ENCODE measurements around the gene TMEM233.

Gene TMEM233

GRCh38 chr12:119620490-119620889, 26.9 kb downstream of the TMEM233 start:
- TF ChIP-seq FOXM1 (IDR thresholded peaks at IDR 0.05; ENCODE audit: borderline replicate concordance, low read depth) (no peak), REST (IDR thresholded peaks at IDR 0.05; ENCODE audit: low read depth) (no peak), TAF1 (IDR thresholded peaks at IDR 0.05; ENCODE audit: low read depth) (no peak), EGR1 (IDR thresholded peaks at IDR 0.05) (no peak), USF1 (IDR thresholded peaks at IDR 0.05) (no peak), CREB1 (IDR thresholded peaks at IDR 0.05; ENCODE audit: low read depth) (no peak), TEAD4 (IDR thresholded peaks at IDR 0.05) (no peak), TCF12 (IDR thresholded peaks at IDR 0.05; ENCODE audit: low read depth) (no peak), EP300 (IDR thresholded peaks at IDR 0.05; ENCODE audit: borderline replicate concordance) (no peak), NFIC (IDR thresholded peaks at IDR 0.05) (no peak), RAD21 (IDR thresholded peaks at IDR 0.05; ENCODE audit: low read depth) (no peak), MAX (IDR thresholded peaks at IDR 0.05) (no peak), YY1 (IDR thresholded peaks at IDR 0.05; ENCODE audit: low read depth) (no peak), ZBTB7A (IDR thresholded peaks at IDR 0.05; ENCODE audit: low read depth) (no peak), CEBPB (IDR thresholded peaks at IDR 0.05) (no peak)

GRCh38 chr12:119621878-119622277, 28.3 kb downstream of the TMEM233 start:
- TF ChIP-seq FOXM1 (IDR thresholded peaks at IDR 0.05; ENCODE audit: borderline replicate concordance, low read depth), result no peak
- no peak for TF ChIP-seq TAF1 (IDR thresholded peaks at IDR 0.05; ENCODE audit: low read depth)
- no peak for TF ChIP-seq EGR1 (IDR thresholded peaks at IDR 0.05)
- TF ChIP-seq CEBPB (IDR thresholded peaks at IDR 0.05), result no peak
- no peak for TF ChIP-seq NFIC (IDR thresholded peaks at IDR 0.05)
- no peak for TF ChIP-seq EP300 (IDR thresholded peaks at IDR 0.05; ENCODE audit: borderline replicate concordance)
- TF ChIP-seq TCF12 (IDR thresholded peaks at IDR 0.05; ENCODE audit: low read depth), result no peak
- TF ChIP-seq YY1 (IDR thresholded peaks at IDR 0.05; ENCODE audit: low read depth), result no peak
- no peak for TF ChIP-seq TEAD4 (IDR thresholded peaks at IDR 0.05)
- no peak for TF ChIP-seq MAX (IDR thresholded peaks at IDR 0.05)
- no peak for TF ChIP-seq ZBTB7A (IDR thresholded peaks at IDR 0.05; ENCODE audit: low read depth)

- no peak for TF ChIP-seq TCF12 (IDR thresholded peaks at IDR 0.05; ENCODE audit: low read depth)
- TF ChIP-seq ZBTB7A (IDR thresholded peaks at IDR 0.05; ENCODE audit: low read depth), result no peak
- no peak for TF ChIP-seq CREB1 (IDR thresholded peaks at IDR 0.05; ENCODE audit: low read depth)
- TF ChIP-seq YY1 (IDR thresholded peaks at IDR 0.05; ENCODE audit: low read depth), result no peak
- no peak for TF ChIP-seq TEAD4 (IDR thresholded peaks at IDR 0.05)
Observed at GRCh38 chr12:119624966-119625365, 31.4 kb downstream of the TMEM233 start.

GRCh38 chr12:119627019-119627643, 33.6 kb downstream of the TMEM233 start:
- no peak for TF ChIP-seq CEBPB (IDR thresholded peaks at IDR 0.05)
- no peak for TF ChIP-seq REST (IDR thresholded peaks at IDR 0.05; ENCODE audit: low read depth)
- TF ChIP-seq TCF12 (IDR thresholded peaks at IDR 0.05; ENCODE audit: low read depth), result no peak
- no peak for TF ChIP-seq FOXM1 (IDR thresholded peaks at IDR 0.05; ENCODE audit: borderline replicate concordance, low read depth)
- TF ChIP-seq RAD21 (IDR thresholded peaks at IDR 0.05; ENCODE audit: low read depth), result no peak
- no peak for TF ChIP-seq EGR1 (IDR thresholded peaks at IDR 0.05)
- no peak for TF ChIP-seq TEAD4 (IDR thresholded peaks at IDR 0.05)
- no peak for TF ChIP-seq ZBTB7A (IDR thresholded peaks at IDR 0.05; ENCODE audit: low read depth)
- no peak for TF ChIP-seq NFIC (IDR thresholded peaks at IDR 0.05)
- no peak for TF ChIP-seq MAX (IDR thresholded peaks at IDR 0.05)
- TF ChIP-seq TAF1 (IDR thresholded peaks at IDR 0.05; ENCODE audit: low read depth), result no peak
- no peak for TF ChIP-seq EP300 (IDR thresholded peaks at IDR 0.05; ENCODE audit: borderline replicate concordance)
- TF ChIP-seq CREB1 (IDR thresholded peaks at IDR 0.05; ENCODE audit: low read depth), result no peak
- TF ChIP-seq USF1 (IDR thresholded peaks at IDR 0.05), result no peak
- no peak for TF ChIP-seq YY1 (IDR thresholded peaks at IDR 0.05; ENCODE audit: low read depth)

GRCh38 chr12:119627686-119628085, 34.1 kb downstream of the TMEM233 start:
- TF ChIP-seq TEAD4 (IDR thresholded peaks at IDR 0.05) (no peak), REST (IDR thresholded peaks at IDR 0.05; ENCODE audit: low read depth) (no peak), TCF12 (IDR thresholded peaks at IDR 0.05; ENCODE audit: low read depth) (no peak), RAD21 (IDR thresholded peaks at IDR 0.05; ENCODE audit: low read depth) (no peak), CREB1 (IDR thresholded peaks at IDR 0.05; ENCODE audit: low read depth) (no peak), YY1 (IDR thresholded peaks at IDR 0.05; ENCODE audit: low read depth) (no peak), ZBTB7A (IDR thresholded peaks at IDR 0.05; ENCODE audit: low read depth) (no peak), NFIC (IDR thresholded peaks at IDR 0.05) (no peak), MAX (IDR thresholded peaks at IDR 0.05) (no peak)

Data from Ishikawa (cell line).